WTC11 (cell line): Measurements from ENCODE around the gene GOLGA2. TPM values are rescaled to one million over a fixed set of nuclear protein-coding genes. Genes with fewer than 3 reads are reported as not detected.

ENCODE experiments used
- ATAC-seq: fragments of 200-7000 bp; cut with Tn5 transposase; 2 replicates; pipeline ENCODE4 v1.10.0; 2021; ENCODE audit warnings: mild to moderate bottlenecking, moderate library complexity
- CTCF ChIA-PET: fragments of 300-600 bp; sonication (Branson Sonifier 250); formaldehyde crosslinking; loops from one replicate; lab custom pipeline; 2021; ENCODE audit warnings: antibody characterized with exemption; lab: Charles Lee
- POLR2A ChIA-PET: fragments of 350-600 bp; sonication (Branson Sonifier 250); formaldehyde crosslinking; loops from one replicate; lab custom pipeline; 2021; ENCODE audit warnings: antibody characterized with exemption; lab: Charles Lee
- DNase-seq: peaks from one replicate; pipeline ENCODE4 v3.0.0; 2021; ENCODE audit warnings: low spot score
- H3K27ac Mint-ChIP-seq: 2 replicates; pipeline ENCODE4 v1.8.0; 2021; ENCODE audit warnings: mixed read lengths
- H3K27me3 Mint-ChIP-seq: 2 replicates; pipeline ENCODE4 v1.8.0; 2021; ENCODE audit warnings: low read depth, mild to moderate bottlenecking, moderate library complexity, mixed read lengths
- H3K36me3 Mint-ChIP-seq: 2 replicates; pipeline ENCODE4 v1.8.0; 2021; ENCODE audit warnings: mixed read lengths
- H3K4me1 Mint-ChIP-seq: 2 replicates; pipeline ENCODE4 v1.8.0; 2022; ENCODE audit warnings: mixed read lengths
- H3K4me3 Mint-ChIP-seq: 2 replicates; pipeline ENCODE4 v1.8.0; 2021; ENCODE audit warnings: mild to moderate bottlenecking, moderate library complexity, mixed read lengths
- H3K9me3 Mint-ChIP-seq: 2 replicates; pipeline ENCODE4 v1.8.0; 2021; ENCODE audit warnings: mixed read lengths
- EMX1 ChIP-seq: fragments of 250-450 bp; sonication (Bioruptor Pico); IDR thresholded peaks from 2 replicates; pipeline ENCODE4 v1.8.0; 2021; ENCODE audit warnings: mild to moderate bottlenecking
- ETV6 ChIP-seq: sonication (generic); formaldehyde crosslinking; IDR thresholded peaks from 2 replicates; pipeline ENCODE4 v1.8.1; 2022; ENCODE audit warnings: mild to moderate bottlenecking, missing genetic modification reagents
- JUN ChIP-seq: sonication (generic); formaldehyde crosslinking; IDR thresholded peaks from 2 replicates; pipeline ENCODE4 v1.8.0; 2023; ENCODE audit warnings: mild to moderate bottlenecking, missing genetic modification reagents
- NFE2L1 ChIP-seq: sonication (generic); formaldehyde crosslinking; IDR thresholded peaks from 2 replicates; pipeline ENCODE4 v1.8.1; 2023; ENCODE audit warnings: missing genetic modification reagents
- NR1H2 ChIP-seq: sonication (generic); formaldehyde crosslinking; IDR thresholded peaks from 2 replicates; pipeline ENCODE4 v1.9.0; 2021; ENCODE audit warnings: mild to moderate bottlenecking, moderate library complexity, missing genetic modification reagents
- NR2C2 ChIP-seq: sonication (generic); formaldehyde crosslinking; IDR thresholded peaks from 2 replicates; pipeline ENCODE4 v1.8.0; 2022; ENCODE audit warnings: mild to moderate bottlenecking, missing genetic modification reagents
- OVOL2 ChIP-seq: fragments of 250-450 bp; sonication (Bioruptor Pico); IDR thresholded peaks from 2 replicates; pipeline ENCODE4 v1.9.0; 2021; ENCODE audit warnings: mild to moderate bottlenecking, borderline replicate concordance
- RORB ChIP-seq: fragments of 250-450 bp; sonication (Bioruptor Pico); IDR thresholded peaks from 2 replicates; pipeline ENCODE4 v1.9.0; 2021; ENCODE audit warnings: mild to moderate bottlenecking
- TEAD1 ChIP-seq: sonication (generic); formaldehyde crosslinking; IDR thresholded peaks from 2 replicates; pipeline ENCODE4 v1.8.0; 2022; ENCODE audit warnings: mild to moderate bottlenecking, missing genetic modification reagents
- ZBTB21 ChIP-seq: sonication (generic); formaldehyde crosslinking; IDR thresholded peaks from 2 replicates; pipeline ENCODE4 v1.8.1; 2023; ENCODE audit warnings: mild to moderate bottlenecking, missing genetic modification reagents, borderline replicate concordance
- ZNF317 ChIP-seq: sonication (generic); formaldehyde crosslinking; IDR thresholded peaks from 2 replicates; pipeline ENCODE4 v1.8.1; 2023; ENCODE audit warnings: low read depth, mild to moderate bottlenecking, moderate library complexity, missing genetic modification reagents, borderline replicate concordance
- total RNA-seq: library from RNA; stranded (reverse); gene quantifications from 3 replicates; pipeline ENCODE4 v1.2.3, GENCODE V29; 2021
- TF ChIP-seq, protein P1 (sequence below): sonication (generic); formaldehyde crosslinking; IDR thresholded peaks from 2 replicates; pipeline ENCODE4 v1.8.1; 2023; ENCODE audit warnings: mild to moderate bottlenecking, missing genetic modification reagents, moderate library complexity
- TF ChIP-seq, protein P2 (sequence below): sonication (generic); formaldehyde crosslinking; IDR thresholded peaks from 2 replicates; pipeline ENCODE4 v1.8.0; 2023; ENCODE audit warnings: missing genetic modification reagents
- TF ChIP-seq, protein P3 (sequence below): sonication (generic); formaldehyde crosslinking; IDR thresholded peaks from 2 replicates; pipeline ENCODE4 v1.8.1; 2023; ENCODE audit warnings: mild to moderate bottlenecking, missing genetic modification reagents
- TF ChIP-seq, protein P4 (sequence below): sonication (generic); formaldehyde crosslinking; IDR thresholded peaks from 2 replicates; pipeline ENCODE4 v1.8.1; 2022; ENCODE audit warnings: mild to moderate bottlenecking, missing genetic modification reagents, moderate library complexity, borderline replicate concordance
- TF ChIP-seq, protein P5 (sequence below): sonication (generic); formaldehyde crosslinking; IDR thresholded peaks from 2 replicates; pipeline ENCODE4 v1.8.0; 2022; ENCODE audit warnings: mild to moderate bottlenecking, missing genetic modification reagents
- TF ChIP-seq, protein P6 (sequence below): sonication (generic); formaldehyde crosslinking; IDR thresholded peaks from 2 replicates; pipeline ENCODE4 v1.8.0; 2022; ENCODE audit warnings: mild to moderate bottlenecking, missing genetic modification reagents
- TF ChIP-seq, protein P7 (sequence below): sonication (generic); formaldehyde crosslinking; conservative IDR thresholded peaks from 2 replicates; pipeline ENCODE4 v1.8.1; 2022; ENCODE audit warnings: mild to moderate bottlenecking, missing genetic modification reagents
- TF ChIP-seq, protein P8 (sequence below): fragments of 250-450 bp; sonication (Bioruptor Pico); IDR thresholded peaks from 2 replicates; pipeline ENCODE4 v2.1.2; 2022; ENCODE audit warnings: mild to moderate bottlenecking, moderate library complexity

Gene GOLGA2
- total RNA-seq, 1 experiment from 2014 or later = 66.3 TPM

DNA sequence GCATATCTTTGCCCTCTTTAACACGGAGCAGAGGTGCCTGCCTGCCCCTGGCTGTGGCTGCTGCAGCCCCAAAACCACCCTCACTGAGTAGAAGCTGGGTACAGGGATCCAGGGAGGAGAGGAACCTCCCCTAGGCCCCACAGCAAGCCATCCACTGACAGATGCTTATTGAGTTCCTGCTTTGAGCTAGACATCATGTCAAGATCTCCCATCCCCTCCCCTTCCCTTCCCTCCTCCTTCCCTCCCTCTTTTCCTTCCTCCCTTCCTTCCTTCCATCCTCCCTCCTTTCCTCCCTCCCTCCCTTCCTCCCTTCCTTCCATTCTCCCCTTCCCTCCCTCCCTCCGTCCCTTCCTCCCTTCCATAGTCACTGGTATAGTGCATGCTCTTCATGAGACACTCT, 29.3 kb downstream of the GOLGA2 start (continued):
- TF ChIP-seq, protein P1, sequence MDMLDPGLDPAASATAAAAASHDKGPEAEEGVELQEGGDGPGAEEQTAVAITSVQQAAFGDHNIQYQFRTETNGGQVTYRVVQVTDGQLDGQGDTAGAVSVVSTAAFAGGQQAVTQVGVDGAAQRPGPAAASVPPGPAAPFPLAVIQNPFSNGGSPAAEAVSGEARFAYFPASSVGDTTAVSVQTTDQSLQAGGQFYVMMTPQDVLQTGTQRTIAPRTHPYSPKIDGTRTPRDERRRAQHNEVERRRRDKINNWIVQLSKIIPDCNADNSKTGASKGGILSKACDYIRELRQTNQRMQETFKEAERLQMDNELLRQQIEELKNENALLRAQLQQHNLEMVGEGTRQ (CRISPR knock-in tag) = no peak
- no peak for TF ChIP-seq TEAD1 (CRISPR knock-in tag)
- TF ChIP-seq RORB (CRISPR knock-in tag) = no peak
- TF ChIP-seq, protein P2, sequence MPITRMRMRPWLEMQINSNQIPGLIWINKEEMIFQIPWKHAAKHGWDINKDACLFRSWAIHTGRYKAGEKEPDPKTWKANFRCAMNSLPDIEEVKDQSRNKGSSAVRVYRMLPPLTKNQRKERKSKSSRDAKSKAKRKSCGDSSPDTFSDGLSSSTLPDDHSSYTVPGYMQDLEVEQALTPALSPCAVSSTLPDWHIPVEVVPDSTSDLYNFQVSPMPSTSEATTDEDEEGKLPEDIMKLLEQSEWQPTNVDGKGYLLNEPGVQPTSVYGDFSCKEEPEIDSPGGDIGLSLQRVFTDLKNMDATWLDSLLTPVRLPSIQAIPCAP (CRISPR knock-in tag) = no peak
- TF ChIP-seq, protein P3, sequence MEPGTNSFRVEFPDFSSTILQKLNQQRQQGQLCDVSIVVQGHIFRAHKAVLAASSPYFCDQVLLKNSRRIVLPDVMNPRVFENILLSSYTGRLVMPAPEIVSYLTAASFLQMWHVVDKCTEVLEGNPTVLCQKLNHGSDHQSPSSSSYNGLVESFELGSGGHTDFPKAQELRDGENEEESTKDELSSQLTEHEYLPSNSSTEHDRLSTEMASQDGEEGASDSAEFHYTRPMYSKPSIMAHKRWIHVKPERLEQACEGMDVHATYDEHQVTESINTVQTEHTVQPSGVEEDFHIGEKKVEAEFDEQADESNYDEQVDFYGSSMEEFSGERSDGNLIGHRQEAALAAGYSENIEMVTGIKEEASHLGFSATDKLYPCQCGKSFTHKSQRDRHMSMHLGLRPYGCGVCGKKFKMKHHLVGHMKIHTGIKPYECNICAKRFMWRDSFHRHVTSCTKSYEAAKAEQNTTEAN (CRISPR knock-in tag) = no peak
- no peak for TF ChIP-seq NR1H2 (CRISPR knock-in tag)
- TF ChIP-seq NFE2L1 = no peak
- no peak for TF ChIP-seq ETV6
- TF ChIP-seq, protein P4, sequence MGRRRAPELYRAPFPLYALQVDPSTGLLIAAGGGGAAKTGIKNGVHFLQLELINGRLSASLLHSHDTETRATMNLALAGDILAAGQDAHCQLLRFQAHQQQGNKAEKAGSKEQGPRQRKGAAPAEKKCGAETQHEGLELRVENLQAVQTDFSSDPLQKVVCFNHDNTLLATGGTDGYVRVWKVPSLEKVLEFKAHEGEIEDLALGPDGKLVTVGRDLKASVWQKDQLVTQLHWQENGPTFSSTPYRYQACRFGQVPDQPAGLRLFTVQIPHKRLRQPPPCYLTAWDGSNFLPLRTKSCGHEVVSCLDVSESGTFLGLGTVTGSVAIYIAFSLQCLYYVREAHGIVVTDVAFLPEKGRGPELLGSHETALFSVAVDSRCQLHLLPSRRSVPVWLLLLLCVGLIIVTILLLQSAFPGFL (CRISPR knock-in tag) = no peak

DNA sequence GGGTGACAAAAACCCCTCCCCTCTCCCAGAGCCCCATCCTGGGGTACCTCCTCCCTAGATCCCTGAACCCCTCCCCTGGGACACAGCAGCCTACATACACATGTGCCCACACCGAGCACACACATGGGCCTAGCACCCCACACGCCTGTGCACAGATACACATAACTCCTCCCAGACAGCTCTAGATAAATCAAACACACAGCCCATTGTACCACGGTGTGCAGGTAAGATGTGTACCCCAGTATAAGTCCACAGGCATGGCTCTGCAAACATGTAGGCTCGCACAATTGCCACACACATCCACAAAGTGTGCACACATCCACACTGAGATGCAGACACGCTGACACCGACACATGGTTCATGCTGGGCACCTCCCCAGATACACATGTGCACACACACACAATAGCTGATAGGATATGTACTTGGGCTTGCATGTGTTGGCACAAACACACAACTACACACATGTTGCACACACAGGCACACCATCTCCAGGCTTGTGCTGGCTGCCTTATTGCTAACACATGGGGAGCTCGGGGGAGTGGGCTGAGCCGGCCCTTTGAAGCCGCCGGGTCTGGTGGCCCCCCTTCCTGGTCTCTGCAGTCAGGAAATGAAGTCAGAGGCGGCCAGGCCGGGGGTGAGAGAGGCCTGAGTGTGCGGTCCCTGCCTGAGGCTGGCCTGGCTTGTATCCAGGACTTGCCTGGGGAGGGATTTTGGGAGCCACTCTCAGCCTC, 30.2 kb downstream of the GOLGA2 start:
- CTCF ChIA-PET = interaction anchor here (1.2 to 2.3 kb wide), 3 partner anchors 10 to 27 kb away, joined by 4 to 17 read pairs (median 4); no protein-coding TSS in a partner anchor
- POLR2A ChIA-PET = no interaction called here
- DNase-seq = no peak
- ATAC-seq = no peak
- H3K4me3 Mint-ChIP-seq = no peak overlapping the region
- peaks cover 21% of the 10 kb centered on the region for H3K4me1 Mint-ChIP-seq
- H3K27me3 Mint-ChIP-seq = peaks cover 9% of the 10 kb centered on the region
- H3K9me3 Mint-ChIP-seq = no peaks in the 10 kb centered on the region
- peaks cover 4% of the 10 kb centered on the region for H3K36me3 Mint-ChIP-seq
- no peak overlapping the region for H3K27ac Mint-ChIP-seq
- TF ChIP-seq OVOL2 = no peak
- TF ChIP-seq NR2C2 (CRISPR knock-in tag) = no peak
- TF ChIP-seq ZNF317 (CRISPR knock-in tag) = no peak
- TF ChIP-seq EMX1 (CRISPR knock-in tag) = no peak
- TF ChIP-seq, protein P5, sequence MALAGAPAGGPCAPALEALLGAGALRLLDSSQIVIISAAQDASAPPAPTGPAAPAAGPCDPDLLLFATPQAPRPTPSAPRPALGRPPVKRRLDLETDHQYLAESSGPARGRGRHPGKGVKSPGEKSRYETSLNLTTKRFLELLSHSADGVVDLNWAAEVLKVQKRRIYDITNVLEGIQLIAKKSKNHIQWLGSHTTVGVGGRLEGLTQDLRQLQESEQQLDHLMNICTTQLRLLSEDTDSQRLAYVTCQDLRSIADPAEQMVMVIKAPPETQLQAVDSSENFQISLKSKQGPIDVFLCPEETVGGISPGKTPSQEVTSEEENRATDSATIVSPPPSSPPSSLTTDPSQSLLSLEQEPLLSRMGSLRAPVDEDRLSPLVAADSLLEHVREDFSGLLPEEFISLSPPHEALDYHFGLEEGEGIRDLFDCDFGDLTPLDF (CRISPR knock-in tag) = no peak
- TF ChIP-seq, protein P6, sequence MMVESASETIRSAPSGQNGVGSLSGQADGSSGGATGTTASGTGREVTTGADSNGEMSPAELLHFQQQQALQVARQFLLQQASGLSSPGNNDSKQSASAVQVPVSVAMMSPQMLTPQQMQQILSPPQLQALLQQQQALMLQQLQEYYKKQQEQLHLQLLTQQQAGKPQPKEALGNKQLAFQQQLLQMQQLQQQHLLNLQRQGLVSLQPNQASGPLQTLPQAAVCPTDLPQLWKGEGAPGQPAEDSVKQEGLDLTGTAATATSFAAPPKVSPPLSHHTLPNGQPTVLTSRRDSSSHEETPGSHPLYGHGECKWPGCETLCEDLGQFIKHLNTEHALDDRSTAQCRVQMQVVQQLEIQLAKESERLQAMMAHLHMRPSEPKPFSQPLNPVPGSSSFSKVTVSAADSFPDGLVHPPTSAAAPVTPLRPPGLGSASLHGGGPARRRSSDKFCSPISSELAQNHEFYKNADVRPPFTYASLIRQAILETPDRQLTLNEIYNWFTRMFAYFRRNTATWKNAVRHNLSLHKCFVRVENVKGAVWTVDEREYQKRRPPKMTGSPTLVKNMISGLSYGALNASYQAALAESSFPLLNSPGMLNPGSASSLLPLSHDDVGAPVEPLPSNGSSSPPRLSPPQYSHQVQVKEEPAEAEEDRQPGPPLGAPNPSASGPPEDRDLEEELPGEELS (CRISPR knock-in tag) = no peak
- TF ChIP-seq, protein P7, sequence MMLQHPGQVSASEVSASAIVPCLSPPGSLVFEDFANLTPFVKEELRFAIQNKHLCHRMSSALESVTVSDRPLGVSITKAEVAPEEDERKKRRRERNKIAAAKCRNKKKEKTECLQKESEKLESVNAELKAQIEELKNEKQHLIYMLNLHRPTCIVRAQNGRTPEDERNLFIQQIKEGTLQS (CRISPR knock-in tag) = no peak
- no peak for TF ChIP-seq ZBTB21 (CRISPR knock-in tag)
- TF ChIP-seq, protein P8, sequence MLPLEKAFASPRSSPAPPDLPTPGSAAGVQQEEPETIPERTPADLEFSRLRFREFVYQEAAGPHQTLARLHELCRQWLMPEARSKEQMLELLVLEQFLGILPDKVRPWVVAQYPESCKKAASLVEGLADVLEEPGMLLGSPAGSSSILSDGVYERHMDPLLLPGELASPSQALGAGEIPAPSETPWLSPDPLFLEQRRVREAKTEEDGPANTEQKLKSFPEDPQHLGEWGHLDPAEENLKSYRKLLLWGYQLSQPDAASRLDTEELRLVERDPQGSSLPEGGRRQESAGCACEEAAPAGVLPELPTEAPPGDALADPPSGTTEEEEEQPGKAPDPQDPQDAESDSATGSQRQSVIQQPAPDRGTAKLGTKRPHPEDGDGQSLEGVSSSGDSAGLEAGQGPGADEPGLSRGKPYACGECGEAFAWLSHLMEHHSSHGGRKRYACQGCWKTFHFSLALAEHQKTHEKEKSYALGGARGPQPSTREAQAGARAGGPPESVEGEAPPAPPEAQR (CRISPR knock-in tag) = no peak
- TF ChIP-seq JUN (CRISPR knock-in tag) = no peak
- TF ChIP-seq, all 79 proteins: peak for 0
